Stimulated activated memory B cell treated with anti-CD40 and anti-IgM and Interleukin-4, amounts not matched to agents 10 μg/mL and 1 μg/mL and 100 μg/mL, for 72 hours (primary cell): ENCODE measurements around the gene KCNK2.
"Not testable (repeated sequence)": the region's sequence is repeated elsewhere in the genome, so short reads cannot be mapped to it uniquely, and the experiment has no call there.

Experiments used
- ATAC-seq: fragments of 150-1000 bp; cut with Tn5 transposase; 2 replicates; pipeline ENCODE4 v1.10.0; 2021
- H3K27ac Mint-ChIP-seq: one replicate; pipeline ENCODE4 v1.8.0; 2022; ENCODE audit warnings: mild to moderate bottlenecking, mixed read lengths
- H3K27me3 Mint-ChIP-seq: one replicate; pipeline ENCODE4 v1.8.0; 2022; ENCODE audit warnings: mixed read lengths
- H3K36me3 Mint-ChIP-seq: one replicate; pipeline ENCODE4 v1.8.0; 2022; ENCODE audit warnings: mixed read lengths
- H3K4me1 Mint-ChIP-seq: one replicate; pipeline ENCODE4 v1.8.0; 2022; ENCODE audit warnings: mixed read lengths
- H3K4me3 Mint-ChIP-seq: one replicate; pipeline ENCODE4 v1.8.0; 2022; ENCODE audit warnings: mild to moderate bottlenecking, moderate library complexity, mixed read lengths
- H3K9me3 Mint-ChIP-seq: one replicate; pipeline ENCODE4 v1.8.0; 2022; ENCODE audit warnings: mixed read lengths

KCNK2 gene

GRCh38 chr1:215119056-215119455 lies 36.5 kb downstream of the KCNK2 start:
- Mint-ChIP-seq H3K27me3 (no peaks in the 10 kb centered on the region), H3K9me3 (no peaks in the 10 kb centered on the region), H3K4me3 (no peak overlapping the region), H3K27ac (no peak overlapping the region), H3K36me3 (no peaks in the 10 kb centered on the region), H3K4me1 (no peaks in the 10 kb centered on the region)
- ATAC-seq = no peak

- Mint-ChIP-seq H3K4me1 (no peaks in the 10 kb centered on the region), H3K36me3 (no peaks in the 10 kb centered on the region), H3K27me3 (no peaks in the 10 kb centered on the region), H3K4me3 (no peak overlapping the region), H3K9me3 (no peaks in the 10 kb centered on the region), H3K27ac (no peak overlapping the region)
- ATAC-seq = no peak
These were observed 37.3 kb downstream of the KCNK2 start for GRCh38 chr1:215119719-215120365.

- H3K27me3 Mint-ChIP-seq = no peaks in the 10 kb centered on the region
- ATAC-seq = no peak
- no peaks in the 10 kb centered on the region for H3K4me1 Mint-ChIP-seq
- H3K9me3 Mint-ChIP-seq = no peaks in the 10 kb centered on the region
- H3K36me3 Mint-ChIP-seq = no peaks in the 10 kb centered on the region
- no peak overlapping the region for H3K4me3 Mint-ChIP-seq
- H3K27ac Mint-ChIP-seq = no peak overlapping the region
These were observed 46.0 kb downstream of the KCNK2 start for GRCh38 chr1:215128504-215128903.

GRCh38 chr1:215131291-215131690 lies 48.8 kb downstream of the KCNK2 start:
- no peaks in the 10 kb centered on the region for H3K4me1 Mint-ChIP-seq
- no peaks in the 10 kb centered on the region for H3K9me3 Mint-ChIP-seq
- H3K36me3 Mint-ChIP-seq = no peaks in the 10 kb centered on the region
- no peak overlapping the region for H3K27ac Mint-ChIP-seq
- ATAC-seq = no peak
- no peaks in the 10 kb centered on the region for H3K27me3 Mint-ChIP-seq
- no peak overlapping the region for H3K4me3 Mint-ChIP-seq

- no peak for ATAC-seq
- Mint-ChIP-seq H3K4me3 (no peak overlapping the region), H3K36me3 (no peaks in the 10 kb centered on the region), H3K4me1 (no peaks in the 10 kb centered on the region), H3K27me3 (no peaks in the 10 kb centered on the region), H3K27ac (no peak overlapping the region), H3K9me3 (no peaks in the 10 kb centered on the region)
These were observed 49.6 kb downstream of the KCNK2 start for GRCh38 chr1:215132156-215132555.

GRCh38 chr1:215133532-215133931 lies 51.0 kb downstream of the KCNK2 start:
- no peaks in the 10 kb centered on the region for H3K36me3 Mint-ChIP-seq
- no peaks in the 10 kb centered on the region for H3K9me3 Mint-ChIP-seq
- H3K27ac Mint-ChIP-seq = no peak overlapping the region
- no peak overlapping the region for H3K4me3 Mint-ChIP-seq
- no peaks in the 10 kb centered on the region for H3K4me1 Mint-ChIP-seq
- no peak for ATAC-seq
- H3K27me3 Mint-ChIP-seq = no peaks in the 10 kb centered on the region

GRCh38 chr1:215137985-215138384 lies 55.4 kb downstream of the KCNK2 start:
- Mint-ChIP-seq H3K4me1 (no peaks in the 10 kb centered on the region), H3K4me3 (no peak overlapping the region), H3K36me3 (no peaks in the 10 kb centered on the region), H3K9me3 (peaks cover 4% of the 10 kb centered on the region), H3K27me3 (no peaks in the 10 kb centered on the region), H3K27ac (no peak overlapping the region)
- no peak for ATAC-seq

GRCh38 chr1:215140135-215140534 lies 57.6 kb downstream of the KCNK2 start:
- Mint-ChIP-seq H3K4me3 (no peak overlapping the region), H3K4me1 (no peaks in the 10 kb centered on the region), H3K27me3 (no peaks in the 10 kb centered on the region), H3K27ac (no peak overlapping the region), H3K36me3 (no peaks in the 10 kb centered on the region), H3K9me3 (peaks cover 4% of the 10 kb centered on the region)
- ATAC-seq = no peak

- Mint-ChIP-seq H3K9me3 (peaks cover 4% of the 10 kb centered on the region), H3K27me3 (no peaks in the 10 kb centered on the region), H3K4me3 (no peak overlapping the region), H3K36me3 (no peaks in the 10 kb centered on the region), H3K4me1 (no peaks in the 10 kb centered on the region), H3K27ac (no peak overlapping the region)
- ATAC-seq = no peak
These were observed 58.9 kb downstream of the KCNK2 start for GRCh38 chr1:215141460-215141859.

- H3K36me3 Mint-ChIP-seq = no peaks in the 10 kb centered on the region
- no peaks in the 10 kb centered on the region for H3K4me1 Mint-ChIP-seq
- no peaks in the 10 kb centered on the region for H3K27me3 Mint-ChIP-seq
- no peak for ATAC-seq
- H3K4me3 Mint-ChIP-seq = no peak overlapping the region
- no peak overlapping the region for H3K27ac Mint-ChIP-seq
- peaks cover 4% of the 10 kb centered on the region for H3K9me3 Mint-ChIP-seq
These were observed 61.0 kb downstream of the KCNK2 start for GRCh38 chr1:215143497-215143896.

GRCh38 chr1:215146240-215146975 lies 63.9 kb downstream of the KCNK2 start:
- Mint-ChIP-seq H3K27me3 (no peaks in the 10 kb centered on the region), H3K36me3 (no peaks in the 10 kb centered on the region), H3K27ac (no peak overlapping the region), H3K4me3 (no peak overlapping the region), H3K9me3 (peaks cover 4% of the 10 kb centered on the region), H3K4me1 (no peaks in the 10 kb centered on the region)
- no peak for ATAC-seq

GRCh38 chr1:215147024-215147423 lies 64.5 kb downstream of the KCNK2 start:
- H3K27ac Mint-ChIP-seq = no peak overlapping the region
- no peak overlapping the region for H3K4me3 Mint-ChIP-seq
- no peaks in the 10 kb centered on the region for H3K4me1 Mint-ChIP-seq
- no peak for ATAC-seq
- no peaks in the 10 kb centered on the region for H3K36me3 Mint-ChIP-seq
- H3K9me3 Mint-ChIP-seq = peaks cover 2% of the 10 kb centered on the region
- no peaks in the 10 kb centered on the region for H3K27me3 Mint-ChIP-seq

- no peaks in the 10 kb centered on the region for H3K27me3 Mint-ChIP-seq
These were observed 69.5 kb downstream of the KCNK2 start for GRCh38 chr1:215151841-215152549.

GRCh38 chr1:215156232-215156631 lies 73.7 kb downstream of the KCNK2 start:
- H3K4me3 Mint-ChIP-seq = no peak overlapping the region
- H3K9me3 Mint-ChIP-seq = peaks cover 3% of the 10 kb centered on the region
- H3K4me1 Mint-ChIP-seq = no peaks in the 10 kb centered on the region
- no peak for ATAC-seq
- H3K36me3 Mint-ChIP-seq = no peaks in the 10 kb centered on the region
- no peaks in the 10 kb centered on the region for H3K27me3 Mint-ChIP-seq
- no peak overlapping the region for H3K27ac Mint-ChIP-seq

More at GRCh38 chr1:215151841-215152549, 69.5 kb downstream of the KCNK2 start:
- Mint-ChIP-seq H3K4me1 (no peaks in the 10 kb centered on the region), H3K27ac (no peak overlapping the region), H3K36me3 (no peaks in the 10 kb centered on the region), H3K4me3 (no peak overlapping the region), H3K9me3 (peaks cover 3% of the 10 kb centered on the region)
- ATAC-seq = no peak

GRCh38 chr1:215160351-215160750 lies 77.8 kb downstream of the KCNK2 start:
- Mint-ChIP-seq H3K4me1 (no peaks in the 10 kb centered on the region), H3K9me3 (peaks cover 5% of the 10 kb centered on the region), H3K27ac (no peak overlapping the region), H3K4me3 (no peak overlapping the region), H3K27me3 (no peaks in the 10 kb centered on the region), H3K36me3 (no peaks in the 10 kb centered on the region)
- no peak for ATAC-seq

- H3K36me3 Mint-ChIP-seq, H3K27ac Mint-ChIP-seq, H3K9me3 Mint-ChIP-seq, H3K27me3 Mint-ChIP-seq, H3K4me1 Mint-ChIP-seq, H3K4me3 Mint-ChIP-seq, ATAC-seq: not testable (repeated sequence)
These were observed 80.6 kb downstream of the KCNK2 start for GRCh38 chr1:215163144-215163543.
